ENCODE results near the gene DPYSL4.
"Not testable (repeated sequence)": the region's sequence is repeated elsewhere in the genome, so short reads cannot be mapped to it uniquely, and the experiment has no call there.

The DPYSL4 gene

DNA sequence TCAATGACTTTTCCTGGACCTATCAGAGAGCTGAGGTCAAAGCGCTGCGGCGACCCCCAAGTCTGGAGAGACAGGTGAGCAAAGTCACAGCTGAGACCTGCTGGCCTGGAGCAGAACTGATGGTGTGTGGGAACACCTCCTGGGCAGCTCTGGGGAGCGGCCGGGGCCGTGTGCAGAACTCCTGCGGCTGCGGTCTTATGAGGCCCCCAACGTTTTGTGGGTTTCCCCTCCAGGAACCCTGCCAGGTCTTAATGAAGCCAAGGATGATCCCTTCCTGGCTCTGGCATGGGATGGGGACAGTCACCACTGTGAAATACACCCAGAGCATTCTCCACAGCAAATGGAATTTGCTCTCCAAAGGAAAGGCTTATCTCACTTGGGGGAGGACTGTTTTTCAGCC, 26.1 kb downstream of the DPYSL4 start:
- DNase-seq (ENCODE audit: low read depth) = no peak
- no peak overlapping the region for H3K4me3 ChIP-seq (ENCODE audit: low read depth, low read length)
- TF ChIP-seq, protein P1, sequence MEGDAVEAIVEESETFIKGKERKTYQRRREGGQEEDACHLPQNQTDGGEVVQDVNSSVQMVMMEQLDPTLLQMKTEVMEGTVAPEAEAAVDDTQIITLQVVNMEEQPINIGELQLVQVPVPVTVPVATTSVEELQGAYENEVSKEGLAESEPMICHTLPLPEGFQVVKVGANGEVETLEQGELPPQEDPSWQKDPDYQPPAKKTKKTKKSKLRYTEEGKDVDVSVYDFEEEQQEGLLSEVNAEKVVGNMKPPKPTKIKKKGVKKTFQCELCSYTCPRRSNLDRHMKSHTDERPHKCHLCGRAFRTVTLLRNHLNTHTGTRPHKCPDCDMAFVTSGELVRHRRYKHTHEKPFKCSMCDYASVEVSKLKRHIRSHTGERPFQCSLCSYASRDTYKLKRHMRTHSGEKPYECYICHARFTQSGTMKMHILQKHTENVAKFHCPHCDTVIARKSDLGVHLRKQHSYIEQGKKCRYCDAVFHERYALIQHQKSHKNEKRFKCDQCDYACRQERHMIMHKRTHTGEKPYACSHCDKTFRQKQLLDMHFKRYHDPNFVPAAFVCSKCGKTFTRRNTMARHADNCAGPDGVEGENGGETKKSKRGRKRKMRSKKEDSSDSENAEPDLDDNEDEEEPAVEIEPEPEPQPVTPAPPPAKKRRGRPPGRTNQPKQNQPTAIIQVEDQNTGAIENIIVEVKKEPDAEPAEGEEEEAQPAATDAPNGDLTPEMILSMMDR (IDR thresholded peaks at IDR 0.05; ENCODE audit: control insufficient read depth, extremely low read depth, insufficient read depth) = no peak

DNA sequence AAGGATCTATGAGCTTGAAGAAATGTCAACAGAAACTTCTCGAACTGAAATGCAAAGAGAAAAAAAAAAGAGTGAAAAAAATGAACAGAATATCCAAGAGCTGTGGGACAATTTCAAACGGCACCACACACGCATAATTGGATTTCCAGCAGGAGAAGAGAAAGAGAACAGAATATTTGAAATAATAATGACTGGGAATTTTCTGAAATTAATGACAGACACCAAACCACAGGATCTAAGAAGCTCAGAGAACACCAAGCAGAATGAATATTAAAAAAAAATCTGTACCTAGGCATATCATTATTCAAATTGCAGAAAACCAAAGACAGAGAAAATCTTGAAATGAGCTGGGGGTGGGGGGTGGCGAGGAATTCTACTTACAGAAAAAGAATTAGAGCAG, 27.2 kb downstream of the DPYSL4 start:
- H3K4me3 ChIP-seq (ENCODE audit: low read depth, low read length) = no peak overlapping the region
- DNase-seq (ENCODE audit: low read depth) = no peak
- TF ChIP-seq, protein P1 (IDR thresholded peaks at IDR 0.05; ENCODE audit: control insufficient read depth, extremely low read depth, insufficient read depth) = no peak

DNA sequence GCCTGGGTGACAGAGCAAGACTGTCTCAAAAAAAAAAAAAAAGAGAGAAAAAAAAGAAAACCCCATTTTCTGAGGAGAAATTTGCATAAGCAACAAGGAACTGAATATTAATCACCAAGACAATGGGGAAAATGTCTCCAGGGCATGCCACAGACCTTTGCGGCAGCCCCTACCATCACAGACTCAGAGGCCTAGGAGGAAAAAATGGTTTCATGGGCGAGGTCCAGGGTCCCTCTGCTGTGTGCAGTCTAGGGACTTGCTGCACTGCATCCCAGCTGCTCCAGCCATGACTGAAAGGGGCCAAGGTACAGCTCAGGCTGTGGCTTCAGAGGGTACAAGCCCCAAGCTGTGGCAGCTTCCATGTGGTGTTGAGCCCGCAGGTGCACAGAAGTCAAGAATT, 29.7 kb downstream of the DPYSL4 start:
- H3K4me3 ChIP-seq (ENCODE audit: low read depth, low read length); DNase-seq (ENCODE audit: low read depth): not testable (repeated sequence)

DNA sequence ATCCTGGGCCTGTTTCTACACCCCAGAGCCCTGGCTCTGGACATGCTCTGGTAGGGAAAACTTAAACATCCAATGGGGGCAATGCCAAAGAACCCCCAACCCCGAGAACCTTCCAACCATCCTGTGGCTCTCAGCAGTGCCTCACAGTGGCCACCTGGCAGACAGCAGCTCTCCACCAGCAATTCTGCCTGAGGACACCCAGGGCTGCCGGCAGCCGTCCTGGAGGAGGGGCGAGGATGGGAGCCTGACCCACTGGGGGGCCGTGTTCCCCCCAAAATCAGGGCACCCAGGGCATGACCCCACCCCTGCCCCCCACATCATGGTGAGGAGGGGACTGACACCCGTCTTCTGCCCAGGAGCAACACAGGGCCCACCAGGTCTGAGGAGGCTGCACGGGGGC, 32.7 kb downstream of the DPYSL4 start:
- H3K4me3 ChIP-seq (ENCODE audit: low read depth, low read length) = no peak overlapping the region
- TF ChIP-seq, protein P1 (IDR thresholded peaks at IDR 0.05; ENCODE audit: control insufficient read depth, extremely low read depth, insufficient read depth) = peak; percentile 17
- DNase-seq (ENCODE audit: low read depth) = no peak

DNA sequence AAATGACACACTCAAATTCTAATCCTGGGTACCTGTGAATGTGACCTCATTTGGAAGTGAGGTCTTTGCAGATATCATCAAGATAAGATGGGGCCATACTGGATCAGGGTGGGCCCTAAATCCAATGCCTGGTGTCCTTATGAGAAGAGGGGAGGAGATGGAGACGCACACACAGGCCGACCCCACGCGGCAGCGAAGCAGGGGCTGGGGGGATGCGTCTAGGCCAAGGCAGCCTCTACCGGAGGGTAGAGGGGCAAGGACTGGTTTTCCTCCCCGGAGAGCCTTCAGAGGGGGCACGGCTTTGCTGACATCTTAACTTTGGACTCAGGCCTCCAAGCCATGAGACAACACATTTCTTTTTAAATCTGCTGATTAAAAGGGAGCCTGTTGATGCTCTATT, 33.3 kb downstream of the DPYSL4 start:
- H3K4me3 ChIP-seq (ENCODE audit: low read depth, low read length) = no peak overlapping the region

DNA sequence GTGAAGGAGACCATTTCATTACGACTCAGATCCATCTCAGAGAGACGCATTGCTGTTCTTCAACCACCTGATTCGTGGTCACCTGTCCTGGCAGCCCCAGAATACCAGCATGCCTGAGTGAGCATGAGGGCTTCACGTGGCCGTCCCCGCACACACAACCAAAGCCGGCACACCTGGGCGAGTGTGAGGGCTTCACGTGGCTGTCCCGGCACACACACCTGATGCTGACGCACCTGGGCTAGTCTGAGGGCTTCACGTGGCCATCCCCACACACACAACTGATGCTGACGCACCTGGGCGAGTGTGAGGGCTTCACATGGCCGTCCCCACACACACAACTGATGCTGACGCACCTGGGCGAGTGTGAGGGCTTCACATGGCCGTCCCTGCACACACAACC, 34.2 kb downstream of the DPYSL4 start:
- DNase-seq (ENCODE audit: low read depth); H3K4me3 ChIP-seq (ENCODE audit: low read depth, low read length): not testable (repeated sequence)

More for the DNA sequence above, 33.3 kb downstream of the DPYSL4 start:
- no peak for DNase-seq (ENCODE audit: low read depth)
- TF ChIP-seq, protein P1 (IDR thresholded peaks at IDR 0.05; ENCODE audit: control insufficient read depth, extremely low read depth, insufficient read depth) = no peak

DNA sequence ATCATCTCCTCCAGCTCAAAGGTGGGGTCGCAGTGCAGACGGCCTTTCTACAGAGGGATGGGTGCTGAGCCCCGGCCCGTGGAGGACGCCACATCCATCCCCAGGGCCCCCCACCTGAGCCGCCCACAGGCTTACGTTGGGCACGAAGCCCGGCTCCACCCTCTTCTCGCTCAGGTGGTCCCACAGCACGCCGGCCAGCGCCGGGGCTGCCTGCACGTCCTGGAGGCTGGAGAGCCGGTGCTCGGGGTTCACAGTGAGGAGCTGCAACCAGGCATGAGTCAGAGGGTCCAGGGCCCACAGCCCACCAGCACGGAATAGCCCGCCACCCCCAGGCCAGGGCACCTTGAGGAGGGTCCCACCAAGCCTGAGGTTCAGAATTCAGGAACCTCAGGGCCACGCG, 36.0 kb downstream of the DPYSL4 start:
- no peak for DNase-seq (ENCODE audit: low read depth)
- no peak overlapping the region for H3K4me3 ChIP-seq (ENCODE audit: low read depth, low read length)
- TF ChIP-seq, protein P1 (IDR thresholded peaks at IDR 0.05; ENCODE audit: control insufficient read depth, extremely low read depth, insufficient read depth) = no peak

DNA sequence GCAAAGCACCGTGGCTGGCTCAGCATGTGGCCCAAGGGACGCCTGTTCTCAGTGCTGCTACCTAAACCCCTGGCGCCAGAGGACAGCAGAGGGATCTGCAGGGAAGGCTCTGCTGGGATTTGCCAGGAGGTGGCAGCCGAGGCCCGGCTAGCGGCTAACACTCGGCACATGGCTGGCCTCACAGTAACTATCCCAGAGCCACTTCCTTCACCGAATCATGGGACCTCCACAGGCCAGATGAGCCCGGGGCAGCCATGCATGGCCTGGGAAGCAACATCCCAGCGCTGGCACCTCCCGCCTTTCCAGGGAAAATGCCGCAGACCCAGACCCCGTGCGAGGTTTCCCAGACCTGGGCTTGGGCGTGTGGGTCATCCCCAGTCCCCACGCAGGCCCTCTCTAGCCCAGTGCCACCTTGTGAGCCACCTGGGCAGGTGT, 36.4 kb downstream of the DPYSL4 start:
- no peak overlapping the region for H3K4me3 ChIP-seq (ENCODE audit: low read depth, low read length)
- TF ChIP-seq, protein P1 (IDR thresholded peaks at IDR 0.05; ENCODE audit: control insufficient read depth, extremely low read depth, insufficient read depth) = peak; percentile 93
- DNase-seq (ENCODE audit: low read depth) = peak; percentile 34

Data from LNCaP clone FGC (cell line).